Measurements from ENCODE around the gene LZTS2.

DNA sequence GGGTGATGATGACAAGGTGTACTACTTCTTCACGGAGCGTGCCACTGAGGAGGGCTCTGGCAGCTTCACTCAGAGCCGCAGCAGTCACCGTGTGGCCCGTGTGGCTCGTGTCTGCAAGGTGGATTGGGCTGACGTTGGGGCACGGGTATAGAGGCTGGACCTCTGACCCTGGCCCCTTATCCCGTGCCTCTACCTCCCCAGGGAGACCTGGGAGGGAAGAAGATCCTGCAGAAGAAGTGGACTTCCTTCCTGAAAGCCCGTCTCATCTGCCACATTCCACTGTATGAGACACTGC lies 20.8 kb upstream of the LZTS2 start:
- TF ChIP-seq, protein P1, sequence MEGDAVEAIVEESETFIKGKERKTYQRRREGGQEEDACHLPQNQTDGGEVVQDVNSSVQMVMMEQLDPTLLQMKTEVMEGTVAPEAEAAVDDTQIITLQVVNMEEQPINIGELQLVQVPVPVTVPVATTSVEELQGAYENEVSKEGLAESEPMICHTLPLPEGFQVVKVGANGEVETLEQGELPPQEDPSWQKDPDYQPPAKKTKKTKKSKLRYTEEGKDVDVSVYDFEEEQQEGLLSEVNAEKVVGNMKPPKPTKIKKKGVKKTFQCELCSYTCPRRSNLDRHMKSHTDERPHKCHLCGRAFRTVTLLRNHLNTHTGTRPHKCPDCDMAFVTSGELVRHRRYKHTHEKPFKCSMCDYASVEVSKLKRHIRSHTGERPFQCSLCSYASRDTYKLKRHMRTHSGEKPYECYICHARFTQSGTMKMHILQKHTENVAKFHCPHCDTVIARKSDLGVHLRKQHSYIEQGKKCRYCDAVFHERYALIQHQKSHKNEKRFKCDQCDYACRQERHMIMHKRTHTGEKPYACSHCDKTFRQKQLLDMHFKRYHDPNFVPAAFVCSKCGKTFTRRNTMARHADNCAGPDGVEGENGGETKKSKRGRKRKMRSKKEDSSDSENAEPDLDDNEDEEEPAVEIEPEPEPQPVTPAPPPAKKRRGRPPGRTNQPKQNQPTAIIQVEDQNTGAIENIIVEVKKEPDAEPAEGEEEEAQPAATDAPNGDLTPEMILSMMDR (IDR thresholded peaks at IDR 0.05) = no peak
- TF ChIP-seq POLR2A (IDR thresholded peaks at IDR 0.05) = no peak
- TF ChIP-seq EP300 (IDR thresholded peaks at IDR 0.05) = no peak

Measured in tibial nerve (tissue), 4 donors.